Measurements from ENCODE around the gene TBC1D22A. TPM values are rescaled to one million over a fixed set of nuclear protein-coding genes. Genes with fewer than 3 reads are reported as not detected.

TBC1D22A gene
- total and polyA plus RNA-seq, 2 experiments from 2014 or later: 15.3 to 19.8 TPM

DNA sequence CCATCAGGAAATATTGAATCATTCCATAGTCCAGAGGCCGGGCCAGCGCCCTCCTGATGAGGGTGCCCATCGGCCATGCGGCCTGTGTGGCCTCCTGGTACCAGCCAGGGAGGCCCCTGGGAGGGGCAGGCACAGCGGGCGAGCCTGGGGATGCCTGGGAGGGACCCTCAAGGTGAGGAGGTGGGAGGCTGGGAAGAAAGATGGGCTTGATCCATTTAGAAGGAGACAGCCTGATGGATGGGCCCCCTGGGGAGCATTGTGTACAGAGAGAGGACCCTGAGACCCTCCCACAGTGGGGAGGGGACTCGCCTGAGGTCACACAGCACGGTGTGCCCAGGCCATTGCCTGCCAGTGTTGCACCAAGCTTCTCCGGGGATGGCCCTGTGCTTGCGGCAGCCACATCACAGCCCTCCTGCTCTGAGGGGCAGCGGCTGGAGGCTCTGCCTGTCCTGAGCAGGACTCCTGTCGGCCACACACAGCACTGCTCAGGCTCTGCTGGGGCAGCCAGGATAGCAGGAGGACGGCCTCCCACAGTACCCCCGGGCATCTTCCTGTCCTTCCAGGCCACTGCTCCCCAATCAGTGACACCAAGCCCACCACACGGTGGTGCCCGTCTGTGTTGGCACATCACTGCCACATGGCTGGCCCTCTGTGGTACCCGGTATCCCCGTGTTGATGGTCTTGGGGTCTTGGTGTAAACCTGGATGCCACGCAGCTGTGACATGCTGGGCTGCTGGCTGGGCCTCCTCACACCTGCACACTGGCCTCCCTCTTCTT, 290.0 kb downstream of the TBC1D22A start:
- TF ChIP-seq CTCF (IDR thresholded peaks at IDR 0.05; ENCODE audit: poor library complexity) (no peak), EZH2phosphoT487 (IDR thresholded peaks at IDR 0.05; ENCODE audit: low read depth, severe bottlenecking, unreplicated experiment) (no peak), EZH2 (IDR thresholded peaks at IDR 0.05; ENCODE audit: borderline replicate concordance) (no peak)
- Histone ChIP-seq H3K9me2 (replicated peaks; ENCODE audit: insufficient read depth) (no peaks in the 10 kb centered on the region), H2AFZ (no peak overlapping the region), H3K36me3 (replicated peaks; ENCODE audit: insufficient read depth, low read depth) (no peaks in the 10 kb centered on the region), H3K27me3 (no peaks in the 10 kb centered on the region), H3K79me2 (no peaks in the 10 kb centered on the region), H3K27ac (no peak overlapping the region), H3K4me3 (no peak overlapping the region), H4K20me1 (ENCODE audit: insufficient read depth, poor library complexity, severe bottlenecking) (no peaks in the 10 kb centered on the region), H3K4me2 (no peak overlapping the region), H3K9me3 (ENCODE audit: low read depth) (no peaks in the 10 kb centered on the region), H3K4me1 (ENCODE audit: insufficient read depth) (no peaks in the 10 kb centered on the region)
- 95% methylated on average over 19 of the region's 19 CpGs for WGBS (ENCODE audit: low lambda C conversion rate, missing lambda C conversion rate)
- DNase-seq (ENCODE audit: low spot score): no peak

DNA sequence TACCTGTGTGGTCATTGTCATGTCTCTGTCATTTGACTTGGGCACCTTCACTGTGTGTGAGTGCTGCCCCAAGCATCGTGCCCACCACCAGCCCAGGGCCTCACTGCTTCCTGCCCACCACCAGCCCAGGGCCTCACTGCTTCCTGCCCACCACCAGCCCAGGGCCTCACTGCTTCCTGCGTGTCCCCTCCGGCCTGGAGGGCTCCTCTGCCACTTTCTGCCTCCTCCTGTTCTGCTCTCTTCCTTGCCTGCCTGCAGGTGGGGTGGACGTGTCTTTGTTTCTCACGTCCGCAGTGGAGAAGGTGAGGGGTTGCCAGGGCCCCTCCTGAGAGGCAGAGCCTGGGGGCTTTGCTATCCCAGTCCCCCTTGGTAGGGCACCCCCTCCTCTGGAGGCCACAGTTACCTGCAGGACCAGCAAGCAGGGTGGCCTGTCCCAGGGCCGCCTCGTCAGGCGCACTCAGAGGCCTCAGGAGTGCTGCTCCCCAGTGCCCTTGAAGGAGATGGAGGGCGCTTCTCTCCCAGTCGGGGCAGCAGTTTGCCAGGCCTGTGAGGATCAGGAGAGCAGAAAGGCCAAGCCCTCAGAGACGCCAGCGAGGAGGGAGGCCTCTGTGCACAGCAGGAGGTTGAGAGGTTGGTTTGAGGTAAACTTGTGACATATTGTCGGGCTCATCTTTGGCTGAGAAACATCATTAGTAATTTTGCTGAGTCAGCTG, 290.7 kb downstream of the TBC1D22A start:
- Histone ChIP-seq H3K4me2 (no peak overlapping the region), H2AFZ (no peak overlapping the region), H3K9me2 (replicated peaks; ENCODE audit: insufficient read depth) (no peaks in the 10 kb centered on the region), H3K4me1 (ENCODE audit: insufficient read depth) (no peaks in the 10 kb centered on the region), H4K20me1 (ENCODE audit: insufficient read depth, poor library complexity, severe bottlenecking) (no peaks in the 10 kb centered on the region), H3K36me3 (replicated peaks; ENCODE audit: insufficient read depth, low read depth) (no peaks in the 10 kb centered on the region), H3K27ac (no peak overlapping the region), H3K9me3 (ENCODE audit: low read depth) (no peaks in the 10 kb centered on the region), H3K27me3 (no peaks in the 10 kb centered on the region), H3K79me2 (no peaks in the 10 kb centered on the region), H3K4me3 (no peak overlapping the region)
- TF ChIP-seq CTCF (IDR thresholded peaks at IDR 0.05; ENCODE audit: poor library complexity) (no peak), EZH2 (IDR thresholded peaks at IDR 0.05; ENCODE audit: borderline replicate concordance) (no peak), EZH2phosphoT487 (IDR thresholded peaks at IDR 0.05; ENCODE audit: low read depth, severe bottlenecking, unreplicated experiment) (no peak)
- DNase-seq (ENCODE audit: low spot score): no peak
- WGBS (ENCODE audit: low lambda C conversion rate, missing lambda C conversion rate): 94% methylated on average over 14 of the region's 14 CpGs

GRCh38 chr22:47053726-47054141, 291.3 kb downstream of the TBC1D22A start:
- Histone ChIP-seq H3K4me3 (no peak overlapping the region), H3K9me2 (replicated peaks; ENCODE audit: insufficient read depth) (no peaks in the 10 kb centered on the region), H3K36me3 (replicated peaks; ENCODE audit: insufficient read depth, low read depth) (no peaks in the 10 kb centered on the region), H3K9me3 (ENCODE audit: low read depth) (no peaks in the 10 kb centered on the region), H4K20me1 (ENCODE audit: insufficient read depth, poor library complexity, severe bottlenecking) (no peaks in the 10 kb centered on the region), H3K79me2 (no peaks in the 10 kb centered on the region), H3K27ac (no peak overlapping the region), H3K27me3 (no peaks in the 10 kb centered on the region), H2AFZ (no peak overlapping the region), H3K4me1 (ENCODE audit: insufficient read depth) (no peaks in the 10 kb centered on the region), H3K4me2 (no peak overlapping the region)
- TF ChIP-seq EZH2phosphoT487 (IDR thresholded peaks at IDR 0.05; ENCODE audit: low read depth, severe bottlenecking, unreplicated experiment): no peak
- no peak for TF ChIP-seq CTCF (IDR thresholded peaks at IDR 0.05; ENCODE audit: poor library complexity)
- TF ChIP-seq EZH2 (IDR thresholded peaks at IDR 0.05; ENCODE audit: borderline replicate concordance): no peak
- peak; percentile 20 for DNase-seq (ENCODE audit: low spot score)
- 92% methylated on average over 12 of the region's 12 CpGs for WGBS (ENCODE audit: low lambda C conversion rate, missing lambda C conversion rate)
